NCI-H2227 (cell line): ENCODE measurements around the gene PLAGL1.
"Not testable (repeated sequence)": the region's sequence is repeated elsewhere in the genome, so short reads cannot be mapped to it uniquely, and the experiment has no call there.

Experiments
- DNase-seq: peaks from one replicate; lab custom pipeline; 2025; ENCODE audit not compliant: unreplicated experiment; lab: John Stamatoyannopoulos, UW

PLAGL1 gene, protein sequence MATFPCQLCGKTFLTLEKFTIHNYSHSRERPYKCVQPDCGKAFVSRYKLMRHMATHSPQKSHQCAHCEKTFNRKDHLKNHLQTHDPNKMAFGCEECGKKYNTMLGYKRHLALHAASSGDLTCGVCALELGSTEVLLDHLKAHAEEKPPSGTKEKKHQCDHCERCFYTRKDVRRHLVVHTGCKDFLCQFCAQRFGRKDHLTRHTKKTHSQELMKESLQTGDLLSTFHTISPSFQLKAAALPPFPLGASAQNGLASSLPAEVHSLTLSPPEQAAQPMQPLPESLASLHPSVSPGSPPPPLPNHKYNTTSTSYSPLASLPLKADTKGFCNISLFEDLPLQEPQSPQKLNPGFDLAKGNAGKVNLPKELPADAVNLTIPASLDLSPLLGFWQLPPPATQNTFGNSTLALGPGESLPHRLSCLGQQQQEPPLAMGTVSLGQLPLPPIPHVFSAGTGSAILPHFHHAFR

DNA sequence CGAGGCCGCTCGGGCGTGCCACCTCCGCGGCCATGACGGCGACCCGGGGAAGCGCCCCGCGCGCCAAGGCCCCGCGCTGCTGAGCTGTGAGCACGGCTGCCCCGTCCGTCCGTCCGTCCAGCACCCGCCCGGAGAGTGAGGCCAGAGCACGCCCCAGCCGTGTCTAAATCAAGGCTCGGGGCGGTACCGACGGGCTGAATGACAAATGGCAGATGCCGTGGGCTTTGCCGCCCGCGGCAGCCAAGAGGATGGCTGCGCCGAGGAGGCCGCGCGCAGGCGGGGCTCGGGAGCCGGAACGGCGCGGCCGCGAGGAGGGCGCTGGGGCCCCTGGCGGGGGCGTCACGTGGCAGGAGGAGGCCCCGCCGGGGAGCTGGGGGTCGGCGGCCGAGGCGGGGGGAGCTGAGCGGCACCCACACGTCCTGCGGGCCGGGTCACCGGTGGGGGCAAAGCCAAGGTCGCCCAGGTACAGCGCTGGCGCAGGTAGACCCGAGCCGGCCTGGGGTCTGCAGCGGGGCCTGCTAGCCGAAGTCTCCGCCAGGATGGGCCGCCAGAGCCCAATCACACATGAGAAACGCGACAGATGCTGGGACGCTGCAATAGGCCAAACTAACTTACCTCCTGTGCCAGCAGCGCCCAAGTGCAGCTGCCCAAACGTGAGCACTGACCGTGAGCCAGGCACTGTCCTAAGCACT, at the start of gene PLAGL1:
Gene PLAGL1, minus strand, starts transcription at position 140 of the 692 bp plus-strand sequence. CDS start 60,123 bp downstream, outside the sequence.
- DNase-seq = peak; percentile 86

DNA sequence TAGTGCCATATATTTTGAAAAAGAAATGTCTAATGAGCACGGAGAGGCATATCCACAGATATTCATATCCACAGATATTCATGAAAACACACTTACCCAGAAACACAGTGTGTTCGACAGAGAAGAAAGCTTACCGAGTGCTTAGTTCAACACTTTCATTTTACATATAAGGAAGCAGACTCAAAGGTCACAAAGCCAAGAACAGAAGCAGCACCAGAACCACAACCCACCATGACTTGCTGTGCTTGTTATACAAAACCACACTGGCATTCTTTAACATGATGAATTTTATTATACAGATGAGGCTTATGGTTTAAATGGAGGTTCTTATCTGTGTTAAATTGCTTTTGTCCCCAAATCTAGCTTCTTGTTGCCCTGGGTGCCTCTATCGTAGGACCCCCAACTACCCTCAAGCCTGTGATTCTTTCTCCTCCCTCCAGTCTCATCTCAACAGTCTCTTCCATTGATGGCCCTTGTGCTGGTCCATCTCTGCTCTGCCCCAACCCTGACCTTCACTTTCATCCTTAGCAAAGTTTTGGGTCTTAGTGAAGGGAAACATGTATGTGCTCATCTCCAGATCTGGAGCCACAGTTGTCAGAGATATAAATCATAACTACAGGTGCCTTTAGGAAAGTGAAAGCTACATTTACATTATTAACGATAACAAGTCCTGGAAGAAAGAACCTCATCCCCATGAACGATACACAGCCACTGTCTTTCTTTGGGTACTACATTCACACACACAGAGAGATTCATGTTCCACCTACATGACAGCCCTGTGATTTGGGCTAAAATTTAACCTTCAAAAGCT, 47.3 kb upstream of the PLAGL1 start:
- DNase-seq = no peak

DNA sequence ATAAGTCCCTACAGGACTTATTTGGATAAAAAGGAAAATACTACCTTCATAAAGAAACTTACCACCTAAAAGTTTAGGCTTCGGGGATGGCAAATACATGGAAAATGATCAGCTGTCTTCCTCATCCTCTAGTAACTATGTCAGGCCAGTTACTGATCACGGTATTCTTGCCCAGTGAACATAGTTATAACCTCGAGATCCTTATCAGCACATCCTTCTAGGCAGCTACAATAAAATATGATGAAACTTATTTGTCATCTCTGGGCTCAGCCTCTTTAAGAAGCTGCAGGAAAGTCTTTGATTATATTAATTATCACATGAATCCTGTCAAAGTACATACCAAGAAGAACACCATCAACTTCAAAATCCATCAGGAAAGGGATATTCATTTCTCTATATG, 45.5 kb upstream of the PLAGL1 start:
- no peak for DNase-seq

DNA sequence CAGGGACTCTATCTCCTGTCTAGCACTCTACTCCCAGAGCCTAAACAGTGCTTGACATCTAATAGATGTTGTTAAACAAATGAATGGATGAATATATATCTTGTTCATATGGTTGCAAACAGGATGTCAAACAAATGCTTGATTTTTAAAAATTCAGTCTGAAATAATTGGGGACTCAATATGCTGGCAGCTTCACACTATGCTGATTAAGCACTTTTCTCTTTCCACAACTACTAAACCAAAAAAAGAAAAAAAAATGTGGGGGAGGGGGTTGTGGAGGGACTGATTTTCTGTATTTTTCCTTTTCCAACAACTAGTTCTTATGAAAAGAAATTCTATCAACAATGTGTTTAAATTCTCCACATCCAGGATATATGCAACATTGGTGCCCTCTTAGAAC, 44.4 kb upstream of the PLAGL1 start:
- no peak for DNase-seq

DNA sequence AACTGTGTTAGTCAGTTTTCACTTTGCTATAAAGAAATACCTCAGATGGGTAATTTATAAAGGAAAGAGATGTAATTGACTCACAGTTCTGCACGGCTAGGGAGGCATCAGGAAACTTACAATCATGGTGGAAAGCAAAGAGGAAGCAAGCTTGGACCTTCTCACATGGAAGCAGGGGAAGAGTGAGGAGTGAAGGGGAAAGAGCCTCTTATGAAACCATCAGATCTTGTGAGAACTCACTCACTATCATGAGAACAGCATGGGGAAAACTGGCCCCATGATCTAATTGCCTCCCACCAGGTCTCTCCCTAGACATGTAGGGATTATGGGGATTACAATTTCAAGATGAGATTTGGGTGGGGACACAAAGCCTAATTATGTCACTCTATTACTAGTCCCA, 41.3 kb upstream of the PLAGL1 start:
- DNase-seq = no peak

DNA sequence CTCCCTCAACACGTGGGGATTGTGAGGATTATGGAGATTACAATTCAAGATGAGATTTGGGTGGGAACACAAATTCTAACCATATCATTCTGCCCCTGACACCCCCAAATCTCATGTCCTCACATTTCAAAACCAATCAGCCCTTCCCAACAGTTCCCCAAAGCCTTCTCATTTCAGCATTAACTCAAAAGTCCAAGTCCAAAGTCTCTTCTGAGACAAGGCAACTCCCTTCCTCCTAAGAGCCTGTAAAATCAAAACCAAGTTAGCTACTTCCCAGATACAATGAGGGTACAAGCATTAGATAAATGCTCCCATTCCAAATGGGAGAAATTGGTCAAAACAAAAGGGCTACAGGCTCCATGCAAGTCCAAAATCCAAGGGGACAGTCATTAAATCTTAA, 39.6 kb upstream of the PLAGL1 start:
- no peak for DNase-seq

DNA sequence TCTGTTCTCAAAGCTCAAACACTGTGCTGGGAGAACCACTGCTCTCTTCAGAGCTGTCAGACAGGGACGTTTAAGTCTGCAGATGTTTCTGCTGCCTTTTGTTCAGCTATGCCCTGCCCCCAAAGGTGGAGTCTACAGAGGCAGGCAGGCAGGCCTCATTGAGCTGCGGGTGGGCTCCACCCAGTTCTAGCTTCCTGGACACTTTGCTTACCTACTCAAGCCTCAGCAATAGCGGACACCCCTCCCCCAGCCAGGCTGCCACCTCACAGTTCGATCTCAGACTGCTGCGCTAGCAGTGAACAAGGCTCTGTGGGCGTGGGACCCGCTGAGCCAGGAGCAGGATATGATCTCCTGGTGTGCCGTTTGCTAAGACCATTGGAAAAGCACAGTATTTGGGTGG, 38.6 kb upstream of the PLAGL1 start:
- not testable (repeated sequence) for DNase-seq

DNA sequence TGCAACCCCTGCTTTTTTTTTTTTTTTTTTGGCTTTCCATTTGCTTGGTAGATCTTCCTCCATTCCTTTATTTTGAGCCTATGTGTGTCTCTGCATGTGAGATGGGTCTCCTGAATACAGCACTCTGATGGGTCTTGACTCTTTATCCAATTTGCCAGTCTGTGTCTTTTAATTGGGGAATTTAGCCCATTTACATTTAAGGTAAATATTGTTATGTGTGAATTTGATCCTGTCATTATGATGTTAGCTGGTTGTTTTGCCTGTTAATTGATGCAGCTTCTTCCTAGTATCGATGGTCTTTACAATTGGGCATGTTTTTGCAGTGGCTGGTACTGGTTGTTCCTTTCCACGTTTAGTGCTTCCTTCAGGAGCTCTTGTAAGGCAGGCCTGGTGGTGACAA, 36.9 kb upstream of the PLAGL1 start:
- not testable (repeated sequence) for DNase-seq

DNA sequence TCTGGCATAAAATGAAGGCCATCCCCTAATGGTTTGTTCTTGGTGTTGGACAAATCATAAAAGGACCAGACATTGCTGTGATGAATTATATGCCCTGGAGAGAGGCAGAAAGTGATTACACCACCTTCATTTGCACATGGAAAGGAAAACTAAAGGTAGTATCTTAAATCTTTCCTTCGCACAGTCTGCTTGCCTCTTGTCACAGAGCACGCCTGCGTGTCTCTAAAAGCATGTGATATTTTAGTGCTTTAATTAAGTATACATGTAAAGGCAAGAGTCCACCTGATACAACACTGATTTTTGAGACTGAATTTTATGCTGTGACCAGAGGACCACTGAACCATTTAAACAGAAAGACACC, 28.8 kb upstream of the PLAGL1 start:
- DNase-seq = no peak

DNA sequence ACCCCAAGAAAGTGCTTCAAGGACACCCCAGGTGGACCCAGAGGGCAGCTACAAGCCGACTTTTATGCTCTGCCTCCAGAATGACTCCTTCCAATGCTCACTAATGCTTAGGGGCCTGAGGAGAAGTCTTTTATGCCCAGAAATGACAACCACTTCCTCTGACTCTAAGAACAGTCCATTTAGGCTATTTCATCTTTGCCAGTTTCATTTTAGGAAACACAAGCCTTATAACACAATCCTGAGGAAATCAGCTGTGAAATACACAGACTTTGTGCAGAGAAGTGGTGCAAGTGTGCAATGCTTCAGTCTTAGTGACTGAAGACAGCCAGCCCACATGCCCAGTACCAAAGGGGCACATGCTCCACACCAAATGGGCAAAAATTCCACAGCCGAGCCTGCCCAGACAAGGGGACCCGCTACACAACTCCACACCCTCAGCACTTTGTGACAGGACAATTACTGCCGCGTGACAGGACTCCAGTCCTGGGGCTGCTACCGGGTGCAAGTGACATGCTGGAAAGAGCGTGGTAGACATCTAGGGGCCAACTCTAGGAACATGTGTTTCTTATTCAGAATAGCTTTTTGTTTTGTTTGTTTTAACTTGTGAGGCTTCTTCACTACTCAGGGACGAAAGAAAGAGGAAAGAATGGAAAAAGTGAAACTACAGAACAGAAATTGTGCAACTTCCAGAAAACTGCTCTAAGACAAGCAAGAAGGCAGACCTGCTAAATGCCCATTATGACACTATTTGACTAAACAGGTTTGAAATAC, 28.2 kb upstream of the PLAGL1 start:
- no peak for DNase-seq

DNA sequence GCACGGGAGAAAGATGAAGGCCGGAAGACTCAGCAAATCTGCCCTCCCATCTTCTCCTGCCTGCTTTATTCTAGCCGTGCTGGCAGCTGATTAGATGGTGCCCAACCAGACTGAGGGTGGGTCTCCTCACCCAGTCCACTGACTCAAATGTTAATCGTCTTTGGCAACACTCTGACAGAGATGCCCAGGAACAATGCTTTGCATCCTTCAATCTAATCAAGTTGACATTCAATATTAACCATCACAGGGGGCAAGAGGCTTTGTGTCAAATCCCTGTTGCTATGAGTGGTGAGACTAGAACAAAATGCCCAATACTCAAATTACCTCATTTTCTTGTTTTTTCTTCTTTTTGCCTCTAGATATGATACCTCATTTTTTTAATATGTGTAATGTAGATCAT, 27.4 kb upstream of the PLAGL1 start:
- DNase-seq = no peak

DNA sequence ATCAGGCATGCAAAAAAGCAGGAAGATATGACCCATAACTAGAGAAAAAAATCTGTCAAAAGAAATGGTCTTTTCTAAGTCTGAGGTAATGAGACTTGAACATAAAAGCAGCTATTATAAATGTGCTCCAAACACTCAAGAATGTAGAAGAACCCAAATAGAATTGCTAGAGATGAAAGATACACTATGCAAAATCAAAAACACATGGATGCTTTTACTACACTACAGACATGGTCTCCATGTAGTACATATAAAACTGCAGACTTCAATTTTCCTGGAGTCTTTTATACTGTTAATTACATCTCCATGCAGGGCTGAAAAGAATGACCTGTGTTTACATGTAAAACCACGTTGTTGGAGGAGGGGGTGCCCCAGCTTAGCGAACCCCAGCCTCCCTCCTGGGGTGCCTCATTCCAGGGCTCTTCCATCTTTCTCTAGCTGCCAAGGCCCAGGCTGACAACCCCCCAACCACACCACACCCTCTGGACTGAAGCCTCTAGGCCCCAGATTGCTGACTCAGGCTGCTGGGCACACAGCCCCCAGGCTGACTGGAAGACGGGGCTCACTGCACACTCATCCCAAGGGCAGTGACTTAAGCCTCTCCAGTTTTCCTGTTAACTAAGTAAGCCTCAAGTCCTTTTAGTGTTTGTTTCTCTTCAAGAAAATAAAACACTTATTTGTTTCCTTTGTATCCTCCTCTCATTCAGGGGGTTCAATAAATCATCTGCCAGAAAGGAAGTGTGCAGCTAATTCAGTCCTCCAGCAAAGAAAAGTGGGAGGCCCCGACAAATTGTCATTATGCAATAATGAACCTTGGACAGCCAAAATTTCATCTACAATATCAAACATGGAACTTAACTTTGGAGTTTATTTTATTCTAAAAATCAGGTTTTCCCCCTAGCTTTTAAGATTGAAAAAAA, 26.0 kb upstream of the PLAGL1 start:
- no peak for DNase-seq

DNA sequence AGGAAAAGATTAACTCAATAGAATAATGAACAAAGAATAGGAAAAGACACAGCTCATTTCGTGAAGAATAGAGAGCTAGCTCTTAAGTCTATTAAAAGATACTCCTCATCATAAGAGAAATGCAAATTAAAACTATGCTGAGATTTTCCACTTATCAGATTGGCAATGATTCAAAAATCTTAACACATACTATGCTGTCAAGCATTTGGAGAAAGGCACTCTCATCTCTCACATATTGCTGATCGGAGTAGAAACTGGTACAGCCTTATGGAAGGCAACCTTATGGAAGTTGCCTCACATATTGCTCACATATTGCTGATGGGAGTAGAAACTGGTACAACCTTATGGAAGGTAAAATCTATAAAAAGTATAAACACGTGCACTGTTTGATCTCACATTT, 21.4 kb upstream of the PLAGL1 start:
- no peak for DNase-seq

DNA sequence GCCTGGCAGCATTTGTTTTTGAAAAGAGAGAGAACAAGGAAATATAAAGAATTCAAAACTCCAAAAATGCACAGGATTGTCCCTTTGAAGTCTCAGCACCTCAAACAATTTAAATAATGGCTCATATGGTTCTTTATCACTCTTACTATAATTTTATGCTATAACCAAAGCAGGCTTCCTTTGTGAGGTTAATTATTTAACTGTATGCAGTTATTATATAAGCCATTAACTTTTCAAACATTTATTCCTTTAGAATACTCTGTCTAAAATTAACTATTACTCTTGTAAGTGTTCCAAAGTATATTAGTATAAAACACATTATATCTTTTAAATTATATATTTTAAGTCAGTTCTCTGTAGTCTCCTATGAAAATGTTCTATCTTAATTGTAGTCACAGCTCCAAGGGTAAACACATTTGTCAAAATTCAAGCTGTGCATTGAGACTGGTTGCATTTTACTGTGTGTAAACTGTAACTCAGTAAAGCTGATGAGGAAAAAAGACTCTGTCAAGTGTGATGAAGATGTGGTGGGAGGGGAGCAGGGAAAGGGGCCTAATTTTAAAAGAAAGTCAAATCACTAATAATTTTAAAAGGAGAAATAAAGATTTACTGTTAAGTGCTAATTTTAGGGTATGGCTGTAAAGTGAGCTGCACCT, 20.0 kb upstream of the PLAGL1 start:
- DNase-seq = no peak

DNA sequence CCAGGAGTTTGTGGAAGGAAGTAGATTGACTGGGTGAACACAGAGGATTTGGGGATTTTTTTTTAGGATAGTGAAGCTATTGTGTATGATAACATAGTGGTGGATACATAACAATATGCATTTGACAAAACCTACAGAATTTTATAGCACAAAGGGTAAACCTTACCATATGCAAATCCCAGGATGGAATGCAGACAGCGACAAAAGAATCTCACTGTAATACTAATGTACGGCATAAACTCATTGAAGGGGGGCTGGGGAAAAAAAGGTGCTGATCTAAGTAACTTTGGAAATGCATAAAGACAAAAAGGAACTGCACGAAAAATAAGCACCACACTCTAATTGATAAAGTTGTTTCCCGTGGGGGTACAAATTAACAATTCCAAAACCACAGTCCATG, 15.2 kb upstream of the PLAGL1 start:
- no peak for DNase-seq

DNA sequence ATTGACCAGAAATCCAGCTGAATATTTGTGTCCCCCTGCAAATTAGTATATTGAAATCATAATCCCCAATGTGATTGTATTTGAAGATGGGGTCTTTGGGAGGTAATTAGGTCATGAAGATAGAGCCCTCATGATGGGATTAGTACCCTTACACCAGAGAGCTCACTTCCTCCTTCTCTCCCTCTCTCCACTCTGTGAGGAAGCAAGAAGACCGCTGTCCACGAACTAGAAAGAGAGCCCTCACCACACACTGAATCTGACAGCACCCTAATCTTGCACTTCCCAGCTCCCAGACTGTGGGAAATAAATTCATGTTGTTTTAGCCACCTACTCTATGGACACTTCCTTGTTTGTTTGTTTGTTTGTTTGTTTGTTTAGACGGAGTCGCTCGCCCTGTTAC, 11.9 kb upstream of the PLAGL1 start:
- no peak for DNase-seq

DNA sequence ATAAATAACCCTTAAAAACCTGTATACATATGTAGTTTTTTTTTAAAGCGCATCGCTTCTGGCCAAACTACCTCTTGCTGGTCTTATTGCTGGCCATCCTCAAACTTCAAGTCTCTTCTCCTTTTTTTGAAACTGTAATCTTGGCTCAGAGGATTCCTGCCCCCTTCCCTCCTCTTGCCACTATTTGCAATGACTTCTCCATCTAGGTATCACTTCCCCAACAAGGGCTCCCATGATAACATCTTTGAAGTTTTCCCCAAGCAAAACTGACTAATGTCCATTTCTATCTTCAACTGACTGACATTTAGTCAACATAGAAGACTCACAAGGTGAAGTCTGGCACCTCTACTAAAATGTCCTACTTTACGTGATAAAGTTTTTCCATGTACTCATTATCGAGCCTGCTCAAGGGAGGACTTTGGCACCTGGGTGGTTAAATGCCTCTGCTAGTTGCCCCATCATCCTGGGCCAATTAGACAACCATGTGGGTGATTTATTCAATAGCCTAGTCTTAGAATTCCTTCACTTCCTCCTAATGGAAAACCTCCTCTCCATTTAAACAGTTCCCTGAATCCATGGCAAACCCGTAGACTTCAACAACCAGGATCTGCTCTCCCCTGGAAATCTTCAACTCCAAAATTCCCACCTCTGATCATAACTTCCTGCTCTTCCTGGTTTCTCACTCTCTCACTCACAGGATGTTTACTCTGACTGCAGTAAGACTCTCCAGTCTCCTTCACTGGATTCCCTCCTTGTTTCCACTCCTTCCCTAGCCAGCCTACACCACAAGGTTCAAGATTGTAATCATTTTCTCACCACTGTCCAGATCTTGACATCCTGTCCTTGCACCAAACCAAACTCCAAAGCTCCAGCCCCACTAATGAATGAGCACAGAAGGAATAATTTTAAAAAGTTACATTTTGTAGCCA, 9.4 kb upstream of the PLAGL1 start:
- no peak for DNase-seq

DNA sequence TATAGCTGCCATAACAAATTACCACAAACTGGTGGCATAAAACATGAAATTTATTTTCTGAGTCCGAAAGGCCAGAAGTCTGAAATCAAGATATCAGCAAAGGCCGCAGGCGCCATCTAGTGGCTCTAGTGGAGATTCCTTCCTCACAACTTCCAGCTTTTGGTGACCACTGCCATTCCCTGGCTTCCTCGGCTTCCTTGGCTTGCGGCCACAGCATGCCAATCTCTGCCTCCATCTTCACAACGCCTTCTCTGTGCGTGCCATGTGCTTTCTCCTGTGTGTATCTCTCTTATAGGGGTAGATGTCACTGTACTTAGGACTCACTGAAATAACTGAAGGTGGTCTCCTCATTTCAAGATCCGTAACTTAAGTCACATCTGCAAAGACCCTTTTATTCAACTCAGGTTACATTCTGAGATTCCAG, 5.4 kb upstream of the PLAGL1 start:
- DNase-seq = peak; percentile 83
